ENCODE results near the gene MANBA. TPM values are rescaled to one million over a fixed set of nuclear protein-coding genes. Genes with fewer than 3 reads are reported as not detected.
"Not testable (repeated sequence)": the region's sequence is repeated elsewhere in the genome, so short reads cannot be mapped to it uniquely, and the experiment has no call there.

MANBA gene
- total RNA-seq, 1 donor from 2014 or later = 9.7 TPM

GRCh38 chr4:102758241-102759160 lies 2.3 kb downstream of the MANBA start:
- H3K27ac ChIP-seq = peak overlapping the region in 1 of 2 donors; percentile 79
- no peaks in the 10 kb centered on the region for H3K27me3 ChIP-seq
- peaks cover 0 to 2% of the 10 kb centered on the region in 2 donors for H3K4me1 ChIP-seq
- H3K4me3 ChIP-seq = no peak overlapping the region
- TF ChIP-seq CTCF (IDR thresholded peaks at IDR 0.05) = no peak
- DNase-seq (ENCODE audit: low spot score in 2 of 2) = no peak
- intact Hi-C loops (cut with DNase I) = no loop called here
- no peaks in the 10 kb centered on the region for H3K36me3 ChIP-seq
- H3K9me3 ChIP-seq = no peaks in the 10 kb centered on the region

GRCh38 chr4:102757681-102758080 lies 3.1 kb downstream of the MANBA start:
- no peak for DNase-seq (ENCODE audit: low spot score in 2 of 2)
- peaks cover 0 to 2% of the 10 kb centered on the region in 2 donors for H3K4me1 ChIP-seq
- H3K9me3 ChIP-seq = no peaks in the 10 kb centered on the region
- H3K27ac ChIP-seq = no peak overlapping the region
- H3K36me3 ChIP-seq = no peaks in the 10 kb centered on the region
- no peaks in the 10 kb centered on the region for H3K27me3 ChIP-seq
- H3K4me3 ChIP-seq = no peak overlapping the region
- no peak for TF ChIP-seq CTCF (IDR thresholded peaks at IDR 0.05)
- intact Hi-C loops (cut with DNase I) = no loop called here

GRCh38 chr4:102754044-102754443 lies 6.7 kb downstream of the MANBA start:
- DNase-seq (ENCODE audit: low spot score in 2 of 2) = no peak
- no peak overlapping the region for H3K27ac ChIP-seq
- no peak for TF ChIP-seq CTCF (IDR thresholded peaks at IDR 0.05)
- H3K4me3 ChIP-seq = no peak overlapping the region
- no peaks in the 10 kb centered on the region for H3K36me3 ChIP-seq
- no peaks in the 10 kb centered on the region for H3K9me3 ChIP-seq
- peaks cover 0 to under 1% of the 10 kb centered on the region in 2 donors for H3K4me1 ChIP-seq
- intact Hi-C loops (cut with DNase I) = no loop called here
- H3K27me3 ChIP-seq = no peaks in the 10 kb centered on the region

- no peak for TF ChIP-seq CTCF (IDR thresholded peaks at IDR 0.05)
- intact Hi-C loops (cut with DNase I) = no loop called here
These were observed 8.8 kb downstream of the MANBA start for GRCh38 chr4:102751941-102752340.

DNA sequence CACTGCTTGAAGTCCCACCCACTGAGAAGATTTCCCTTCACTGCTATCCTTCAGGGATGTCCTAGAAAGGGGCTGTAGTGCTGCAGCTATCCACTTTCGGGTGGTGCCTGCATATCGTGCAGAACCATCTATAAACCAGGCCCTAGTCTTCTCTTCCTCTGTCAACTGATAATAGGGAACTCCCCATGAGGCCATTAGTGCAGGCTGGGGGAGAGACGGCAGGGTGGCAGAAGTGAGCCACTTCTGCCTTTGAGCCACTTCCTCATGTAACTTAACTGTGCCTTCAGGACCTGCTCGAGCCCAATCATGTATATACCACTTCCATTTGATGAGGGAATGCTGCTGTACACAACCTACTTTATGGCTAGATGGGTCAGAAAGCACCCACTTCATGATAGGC lies 17.4 kb downstream of the MANBA start:
- DNase-seq (ENCODE audit: low spot score in 2 of 2); intact Hi-C loops (cut with DNase I): not testable (repeated sequence)

More at GRCh38 chr4:102751941-102752340, 8.8 kb downstream of the MANBA start:
- no peak overlapping the region for H3K27ac ChIP-seq
- H3K9me3 ChIP-seq = no peaks in the 10 kb centered on the region
- H3K27me3 ChIP-seq = no peaks in the 10 kb centered on the region
- H3K4me1 ChIP-seq = no peaks in the 10 kb centered on the region
- no peaks in the 10 kb centered on the region for H3K36me3 ChIP-seq
- H3K4me3 ChIP-seq = no peak overlapping the region
- DNase-seq (ENCODE audit: low spot score in 2 of 2) = no peak

GRCh38 chr4:102738802-102739201 lies 22.0 kb downstream of the MANBA start:
- intact Hi-C loops (cut with DNase I); H3K27ac ChIP-seq: not testable (repeated sequence)

More for the DNA sequence above, 17.4 kb downstream of the MANBA start:
- Histone ChIP-seq H3K36me3 (peaks cover 0 to 12% of the 10 kb centered on the region in 2 donors), H3K9me3 (peaks cover 3 to 19% of the 10 kb centered on the region in 2 donors)
- H3K27me3 ChIP-seq, H3K27ac ChIP-seq, H3K4me1 ChIP-seq, H3K4me3 ChIP-seq: not testable (repeated sequence)

More at GRCh38 chr4:102738802-102739201, 22.0 kb downstream of the MANBA start:
- H3K4me3 ChIP-seq; H3K36me3 ChIP-seq; H3K4me1 ChIP-seq; DNase-seq (ENCODE audit: low spot score in 2 of 2); H3K27me3 ChIP-seq: not testable (repeated sequence)
- peaks cover 3 to 19% of the 10 kb centered on the region in 2 donors for H3K9me3 ChIP-seq

Data from ascending aorta (tissue), 2 donors.